CD4-positive, alpha-beta T cell treated with Interleukin-21 for 1 hour (primary cell): ENCODE measurements around the gene MPZL3.

Source experiments
- DNase-seq: peaks from one replicate; pipeline ENCODE4 v3.0.0-alpha.2; 2020

MPZL3 gene

GRCh38 chr11:118251858-118252652 is at the start of gene MPZL3:
Gene MPZL3, minus strand, starts transcription at chr11:118252365. Its CDS starts 71 bp downstream, at chr11:118252294.
- DNase-seq, result peak; percentile 95

GRCh38 chr11:118301600-118302195 is 49.5 kb upstream of the MPZL3 start:
- DNase-seq, result no peak

GRCh38 chr11:118295815-118296454 is 43.8 kb upstream of the MPZL3 start:
- peak; percentile 70 for DNase-seq

GRCh38 chr11:118295199-118295598 is 43.0 kb upstream of the MPZL3 start:
- no peak for DNase-seq

- DNase-seq, result no peak
Measured at GRCh38 chr11:118294053-118294452, 41.9 kb upstream of the MPZL3 start.

- DNase-seq, result no peak
Measured at GRCh38 chr11:118291477-118292135, 39.4 kb upstream of the MPZL3 start.

- peak; percentile 73 for DNase-seq
Measured at GRCh38 chr11:118290923-118291322, 38.8 kb upstream of the MPZL3 start.

- no peak for DNase-seq
Measured at GRCh38 chr11:118289401-118289800, 37.2 kb upstream of the MPZL3 start.

GRCh38 chr11:118287006-118287405 is 34.8 kb upstream of the MPZL3 start:
- no peak for DNase-seq

GRCh38 chr11:118286545-118286944 is 34.4 kb upstream of the MPZL3 start:
- DNase-seq, result no peak

GRCh38 chr11:118283756-118284350 is 31.7 kb upstream of the MPZL3 start:
- DNase-seq, result no peak

GRCh38 chr11:118283037-118283636 is 31.0 kb upstream of the MPZL3 start:
- no peak for DNase-seq

- no peak for DNase-seq
Measured at GRCh38 chr11:118282606-118283005, 30.4 kb upstream of the MPZL3 start.

- DNase-seq, result peak; percentile 41
Measured at GRCh38 chr11:118281284-118281683, 29.1 kb upstream of the MPZL3 start.

- DNase-seq, result no peak
Measured at GRCh38 chr11:118277312-118277711, 25.1 kb upstream of the MPZL3 start.

- DNase-seq, result no peak
Measured at GRCh38 chr11:118276422-118276821, 24.3 kb upstream of the MPZL3 start.

- DNase-seq, result no peak
Measured at GRCh38 chr11:118275176-118275575, 23.0 kb upstream of the MPZL3 start.

- DNase-seq, result no peak
Measured at GRCh38 chr11:118274186-118274585, 22.0 kb upstream of the MPZL3 start.

GRCh38 chr11:118272001-118272400 is 19.8 kb upstream of the MPZL3 start:
- no peak for DNase-seq

GRCh38 chr11:118267486-118267885 is 15.3 kb upstream of the MPZL3 start:
- no peak for DNase-seq

GRCh38 chr11:118265954-118266353 is 13.8 kb upstream of the MPZL3 start:
- DNase-seq, result no peak
